Epithelial cell of esophagus (primary cell): ENCODE data around the gene UBR1.

Experiments
- DNase-seq: peaks from one replicate; pipeline ENCODE4 v3.0.0; 2010; ENCODE audit warnings: low read depth
- H3K4me3 ChIP-seq: 2 replicates; pipeline ENCODE4 v1.5.1; 2011; ENCODE audit warnings: mild to moderate bottlenecking, low read length, control low read depth
- TF ChIP-seq, protein P1 (sequence below): IDR thresholded peaks from 2 replicates; pipeline ENCODE4 v1.5.1; 2011; ENCODE audit warnings: low read depth, mild to moderate bottlenecking, low read length, control low read depth, inconsistent platforms; ENCODE audit not compliant: insufficient read depth; ENCODE audit errors: missing control alignments

UBR1 gene

DNA sequence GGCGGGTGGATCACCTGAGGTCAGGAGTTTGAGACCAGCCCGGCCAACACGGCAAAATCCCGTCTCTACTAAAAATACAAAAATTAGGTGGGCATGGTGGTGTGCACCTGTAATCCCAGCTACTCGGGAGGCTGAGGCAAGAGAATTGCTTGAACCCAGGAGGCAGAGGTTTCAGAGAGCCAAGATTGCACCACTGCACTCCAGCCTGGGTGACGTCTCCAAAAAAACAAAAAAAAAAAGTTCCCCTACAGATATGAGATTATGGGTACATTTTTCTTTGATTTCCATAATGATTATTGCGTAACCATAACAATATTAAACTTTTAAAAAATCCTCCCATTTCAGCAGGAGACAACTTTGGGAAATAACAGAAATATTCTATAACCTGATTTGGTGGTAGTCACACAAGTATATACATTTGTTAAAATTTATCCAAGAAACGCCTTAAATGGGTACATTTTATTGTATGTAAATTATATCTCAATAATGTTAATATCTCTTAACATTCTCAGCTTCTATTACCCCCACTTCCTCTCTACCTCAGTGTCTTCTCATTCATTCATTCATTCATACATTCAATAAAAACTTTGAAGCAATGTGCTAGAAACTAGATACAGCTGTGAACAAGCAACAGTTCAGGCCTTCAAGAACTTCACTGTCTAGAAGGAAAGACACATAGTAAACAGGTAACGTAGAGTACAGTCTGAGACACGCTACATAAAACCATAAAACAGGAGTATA lies 6.6 kb downstream of the UBR1 start:
- TF ChIP-seq, protein P1, sequence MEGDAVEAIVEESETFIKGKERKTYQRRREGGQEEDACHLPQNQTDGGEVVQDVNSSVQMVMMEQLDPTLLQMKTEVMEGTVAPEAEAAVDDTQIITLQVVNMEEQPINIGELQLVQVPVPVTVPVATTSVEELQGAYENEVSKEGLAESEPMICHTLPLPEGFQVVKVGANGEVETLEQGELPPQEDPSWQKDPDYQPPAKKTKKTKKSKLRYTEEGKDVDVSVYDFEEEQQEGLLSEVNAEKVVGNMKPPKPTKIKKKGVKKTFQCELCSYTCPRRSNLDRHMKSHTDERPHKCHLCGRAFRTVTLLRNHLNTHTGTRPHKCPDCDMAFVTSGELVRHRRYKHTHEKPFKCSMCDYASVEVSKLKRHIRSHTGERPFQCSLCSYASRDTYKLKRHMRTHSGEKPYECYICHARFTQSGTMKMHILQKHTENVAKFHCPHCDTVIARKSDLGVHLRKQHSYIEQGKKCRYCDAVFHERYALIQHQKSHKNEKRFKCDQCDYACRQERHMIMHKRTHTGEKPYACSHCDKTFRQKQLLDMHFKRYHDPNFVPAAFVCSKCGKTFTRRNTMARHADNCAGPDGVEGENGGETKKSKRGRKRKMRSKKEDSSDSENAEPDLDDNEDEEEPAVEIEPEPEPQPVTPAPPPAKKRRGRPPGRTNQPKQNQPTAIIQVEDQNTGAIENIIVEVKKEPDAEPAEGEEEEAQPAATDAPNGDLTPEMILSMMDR: no peak
- H3K4me3 ChIP-seq: no peak overlapping the region
- DNase-seq: no peak

- no peak for DNase-seq
- H3K4me3 ChIP-seq: no peak overlapping the region
- TF ChIP-seq, protein P1: no peak
Measured at GRCh38 chr15:43096411-43096810, 9.4 kb downstream of the UBR1 start.

- no peak overlapping the region for H3K4me3 ChIP-seq
- TF ChIP-seq, protein P1: no peak
- DNase-seq: peak; percentile 60
Measured at GRCh38 chr15:43095708-43096347, 10.0 kb downstream of the UBR1 start.

GRCh38 chr15:43095243-43095642 lies 10.6 kb downstream of the UBR1 start:
- DNase-seq: no peak
- no peak overlapping the region for H3K4me3 ChIP-seq
- TF ChIP-seq, protein P1: no peak

DNA sequence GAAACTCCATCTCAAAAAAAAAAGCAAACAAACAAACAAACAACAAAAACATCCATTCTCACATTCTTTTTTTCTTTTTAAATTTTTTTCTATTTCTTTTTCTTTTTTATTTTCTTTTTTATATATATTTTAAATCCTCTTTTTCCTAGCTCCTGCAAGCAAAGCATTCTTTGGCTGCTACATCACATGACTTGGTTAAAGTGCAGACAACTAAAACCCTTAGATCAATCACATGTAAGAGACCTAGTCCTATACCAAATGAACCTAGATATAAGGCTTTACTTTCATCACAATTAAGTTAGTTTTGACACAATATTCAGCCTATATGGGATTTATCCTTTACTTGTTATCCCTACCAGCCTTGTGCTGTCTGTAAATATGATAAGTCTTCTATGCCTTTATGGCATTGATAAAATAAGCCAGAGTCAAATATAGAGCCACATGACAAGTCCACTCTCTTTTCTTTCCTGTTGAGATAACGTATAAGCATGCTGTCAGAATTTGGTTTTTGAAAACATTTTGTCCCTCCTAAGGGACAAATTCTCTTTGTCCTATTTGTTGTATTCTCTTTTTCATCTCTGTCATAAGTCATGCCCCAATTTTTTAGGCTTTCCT lies 11.3 kb downstream of the UBR1 start:
- no peak overlapping the region for H3K4me3 ChIP-seq
- TF ChIP-seq, protein P1: no peak
- no peak for DNase-seq

DNA sequence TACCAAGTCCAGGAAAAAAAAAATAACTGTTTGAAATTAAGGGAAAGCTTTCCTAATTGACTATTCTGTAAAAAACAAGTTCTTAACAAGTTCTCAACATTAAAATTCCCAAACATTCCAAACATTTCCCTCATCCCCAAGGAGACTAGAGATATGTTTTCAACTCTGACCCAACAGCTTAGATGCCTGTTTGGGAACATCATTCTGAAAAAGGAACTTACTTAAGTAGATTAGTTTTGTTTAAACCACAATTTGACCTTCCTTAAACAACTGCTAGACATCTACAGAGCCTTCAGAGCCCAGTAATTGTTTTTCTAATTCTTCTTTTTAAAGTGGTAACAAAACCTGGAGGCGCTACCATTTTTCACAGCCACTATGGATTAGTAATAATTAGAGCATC lies 12.8 kb downstream of the UBR1 start:
- TF ChIP-seq, protein P1: no peak
- DNase-seq: no peak
- H3K4me3 ChIP-seq: no peak overlapping the region
